K562 (cell line): Measurements from ENCODE around the gene CFD. TPM values are rescaled to one million over a fixed set of nuclear protein-coding genes. Genes with fewer than 3 reads are reported as not detected.
A peak's percentile ranks its signal among the peaks of the same experiment; 100 is the strongest.

Experiments used
- BCL6 ChIP-seq: fragments of 250-450 bp; sonication (Bioruptor Pico); IDR thresholded peaks from 2 replicates; pipeline ENCODE4 v1.4.0; 2020
- CBFB ChIP-seq: sonication (generic); formaldehyde crosslinking; IDR thresholded peaks from 2 replicates; pipeline ENCODE4 v1.4.0; 2020; ENCODE audit warnings: mild to moderate bottlenecking, missing genetic modification reagents
- CHD2 ChIP-seq: IDR thresholded peaks from 2 replicates; pipeline ENCODE4 v1.6.1; 2011; ENCODE audit warnings: low read depth, low read length
- FOXM1 ChIP-seq, 2 experiments: fragments of 450-650 bp in 1 of 2; sonication (generic) in 1 of 2; formaldehyde crosslinking in 1 of 2; IDR thresholded peaks; 2 replicates each; pipeline versions ENCODE4 v1.6.1 to v1.9.0; 2017 to 2022; ENCODE audit warnings: low read depth in 2 of 2, mild to moderate bottlenecking in 2 of 2, missing genetic modification reagents in 1 of 2, moderate library complexity in 1 of 2
- GABPB1 ChIP-seq: sonication (generic); formaldehyde crosslinking; IDR thresholded peaks from 2 replicates; pipeline ENCODE4 v1.8.0; 2022; ENCODE audit warnings: mild to moderate bottlenecking, missing genetic modification reagents
- HDAC1 ChIP-seq, 2 experiments: fragments of 450-650 bp; IDR thresholded peaks; 2 replicates each; pipeline ENCODE4 v1.6.1; 2016 to 2017; ENCODE audit warnings: inconsistent platforms in 1 of 2, mild to moderate bottlenecking in 1 of 2, moderate library complexity in 1 of 2
- MYNN ChIP-seq, 2 experiments: sonication (generic); formaldehyde crosslinking in 1 of 2; IDR thresholded peaks; 2 replicates each; pipeline versions ENCODE4 v1.5.0 to v1.6.1; 2016 to 2020; ENCODE audit warnings: antibody characterized with exemption in 1 of 2, missing genetic modification reagents in 1 of 2
- POLR2A ChIP-seq: fragments of 450-650 bp; conservative IDR thresholded peaks from 2 replicates; pipeline ENCODE4 v1.6.1; 2016
- POLR2G ChIP-seq: fragments of 200-400 bp; formaldehyde crosslinking; IDR thresholded peaks from 2 replicates; pipeline ENCODE4 v1.6.1; 2017; ENCODE audit warnings: low read depth, mild to moderate bottlenecking, antibody characterized with exemption, low read length, moderate library complexity
- POU5F1 ChIP-seq: fragments of 150-350 bp; IDR thresholded peaks from 2 replicates; pipeline ENCODE4 v1.6.1; 2014; ENCODE audit warnings: borderline replicate concordance, low read length, low read depth, mild to moderate bottlenecking; ENCODE audit not compliant: partially characterized antibody
- RBM22 ChIP-seq: fragments of 200-400 bp; formaldehyde crosslinking; IDR thresholded peaks from 2 replicates; pipeline ENCODE4 v1.6.1; 2018; ENCODE audit warnings: low read length, low read depth; ENCODE audit not compliant: poor library complexity, severe bottlenecking
- polyA plus RNA-seq, 8 experiments: library from polyadenylated mRNA; depleted of rRNA in 4 of 8; stranded (reverse) in 5 of 8; unstranded in 3 of 8; fragments of >200 nt; fragmentation: Nextera tagmentation in 2 of 8; fragmentation: Illumina TruSeq in 1 of 8; extraction: Ambion mirVana in 2 of 8; extraction: Trizol in 1 of 8; gene quantifications; 2 replicates each; pipeline versions ENCODE4 v1.2.1 to v1.2.3, GENCODE V29; 2011 to 2014; ENCODE audit warnings: inconsistent platforms in 1 of 8, missing spikeins in 1 of 8
- total RNA-seq, 7 experiments: library from RNA; depleted of rRNA in 6 of 7; stranded (reverse); fragments of >200 nt in 6 of 7; fragmentation: Illumina TruSeq in 2 of 7; extraction: Trizol in 2 of 7; gene quantifications; 2 replicates each; pipeline versions ENCODE4 v1.2.1 to v1.2.3, GENCODE V29; 2011 to 2021; ENCODE audit warnings: low replicate concordance in 1 of 7
- TF ChIP-seq, protein P1 (sequence below): sonication (generic); formaldehyde crosslinking; IDR thresholded peaks from 2 replicates; pipeline ENCODE4 v1.9.0; 2022; ENCODE audit warnings: mild to moderate bottlenecking, missing genetic modification reagents
- TF ChIP-seq, protein P2 (sequence below), 3 experiments: fragments of 200-800 bp in 1 of 3; fragments of 250-450 bp in 1 of 3; fragments of 450-650 bp in 1 of 3; sonication (Bioruptor Pico) in 1 of 3; sonication (Bioruptor generic) in 1 of 3; formaldehyde crosslinking in 1 of 3; IDR thresholded peaks; 2 replicates each; pipeline versions ENCODE4 v1.6.1 to v1.8.0; 2016 to 2022; ENCODE audit warnings: mild to moderate bottlenecking in 2 of 3, missing genetic modification characterization in 2 of 3, missing compliant biosample characterization in 1 of 3, moderate library complexity in 1 of 3

Gene CFD
- total and polyA plus RNA-seq, 9 of the 15 experiments (the other 6 are each of a cell fraction or from before 2014, with no cell fraction given) = 0.52 to 59.4 (median 7.6) TPM

DNA sequence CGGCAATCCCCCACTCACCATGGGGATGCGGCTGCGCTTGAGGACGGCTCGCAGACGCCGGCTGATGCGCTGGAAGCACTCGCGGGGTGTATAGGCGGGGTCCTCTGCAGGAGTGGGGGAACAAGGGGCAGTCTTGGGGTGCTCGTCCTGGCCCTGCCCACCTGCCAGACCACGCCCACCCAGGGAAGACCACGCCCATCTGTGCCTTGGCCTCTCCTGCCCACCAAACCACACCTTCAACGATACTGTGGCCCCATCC, 40.5 kb downstream of the CFD start (continued):
- TF ChIP-seq, protein P1, sequence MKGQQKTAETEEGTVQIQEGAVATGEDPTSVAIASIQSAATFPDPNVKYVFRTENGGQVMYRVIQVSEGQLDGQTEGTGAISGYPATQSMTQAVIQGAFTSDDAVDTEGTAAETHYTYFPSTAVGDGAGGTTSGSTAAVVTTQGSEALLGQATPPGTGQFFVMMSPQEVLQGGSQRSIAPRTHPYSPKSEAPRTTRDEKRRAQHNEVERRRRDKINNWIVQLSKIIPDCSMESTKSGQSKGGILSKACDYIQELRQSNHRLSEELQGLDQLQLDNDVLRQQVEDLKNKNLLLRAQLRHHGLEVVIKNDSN = 0 out of 2 replicates have a peak, but pooled peaks have one; percentile 12
- TF ChIP-seq HDAC1 (IDR thresholded peaks at IDR 0.05) (no peak), MYNN (IDR thresholded peaks at IDR 0.05) (no peak), MYNN (CRISPR knock-in tag; IDR thresholded peaks at IDR 0.05) (no peak), POLR2A (peak; percentile 42; the same call in 1 of the 2 replicates), CBFB (CRISPR knock-in tag) (peak; percentile 53; the same call in 1 of the 2 replicates), GABPB1 (0 out of 2 replicates have a peak, but pooled peaks have one; percentile 3), POLR2G (peak; percentile 83), FOXM1 (IDR thresholded peaks at IDR 0.05; ENCODE audit: low read depth) (no peak), FOXM1 (CRISPR knock-in tag; IDR thresholded peaks at IDR 0.05; ENCODE audit: low read depth) (0 out of 2 replicates have a peak, but pooled peaks have one; percentile 47), RBM22 (peak; percentile 25), CHD2 (no peak), POU5F1 (no peak), BCL6 (CRISPR knock-in tag) (no peak)
- TF ChIP-seq, protein P2, sequence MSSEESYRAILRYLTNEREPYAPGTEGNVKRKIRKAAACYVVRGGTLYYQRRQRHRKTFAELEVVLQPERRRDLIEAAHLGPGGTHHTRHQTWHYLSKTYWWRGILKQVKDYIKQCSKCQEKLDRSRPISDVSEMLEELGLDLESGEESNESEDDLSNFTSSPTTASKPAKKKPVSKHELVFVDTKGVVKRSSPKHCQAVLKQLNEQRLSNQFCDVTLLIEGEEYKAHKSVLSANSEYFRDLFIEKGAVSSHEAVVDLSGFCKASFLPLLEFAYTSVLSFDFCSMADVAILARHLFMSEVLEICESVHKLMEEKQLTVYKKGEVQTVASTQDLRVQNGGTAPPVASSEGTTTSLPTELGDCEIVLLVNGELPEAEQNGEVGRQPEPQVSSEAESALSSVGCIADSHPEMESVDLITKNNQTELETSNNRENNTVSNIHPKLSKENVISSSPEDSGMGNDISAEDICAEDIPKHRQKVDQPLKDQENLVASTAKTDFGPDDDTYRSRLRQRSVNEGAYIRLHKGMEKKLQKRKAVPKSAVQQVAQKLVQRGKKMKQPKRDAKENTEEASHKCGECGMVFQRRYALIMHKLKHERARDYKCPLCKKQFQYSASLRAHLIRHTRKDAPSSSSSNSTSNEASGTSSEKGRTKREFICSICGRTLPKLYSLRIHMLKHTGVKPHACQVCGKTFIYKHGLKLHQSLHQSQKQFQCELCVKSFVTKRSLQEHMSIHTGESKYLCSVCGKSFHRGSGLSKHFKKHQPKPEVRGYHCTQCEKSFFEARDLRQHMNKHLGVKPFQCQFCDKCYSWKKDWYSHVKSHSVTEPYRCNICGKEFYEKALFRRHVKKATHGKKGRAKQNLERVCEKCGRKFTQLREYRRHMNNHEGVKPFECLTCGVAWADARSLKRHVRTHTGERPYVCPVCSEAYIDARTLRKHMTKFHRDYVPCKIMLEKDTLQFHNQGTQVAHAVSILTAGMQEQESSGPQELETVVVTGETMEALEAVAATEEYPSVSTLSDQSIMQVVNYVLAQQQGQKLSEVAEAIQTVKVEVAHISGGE (CRISPR knock-in tag; IDR thresholded peaks at IDR 0.05) = no peak
- TF ChIP-seq, all 486 proteins: peak for 11
